H4 (cell line): ENCODE measurements around the gene ARL17B. TPM values are rescaled to one million over a fixed set of nuclear protein-coding genes. Genes with fewer than 3 reads are reported as not detected.
"Not testable (repeated sequence)": the region's sequence is repeated elsewhere in the genome, so short reads cannot be mapped to it uniquely, and the experiment has no call there.

Experiments
- DNase-seq: peaks from one replicate; pipeline ENCODE4 v3.0.0-alpha.2; 2015; ENCODE audit warnings: low spot score
- total RNA-seq: library from RNA; depleted of rRNA; stranded (reverse); fragments of >200 nt; shearing (Covaris generic); gene quantifications from 2 replicates; pipeline ENCODE4 v1.2.3, GENCODE V29; 2014; rRNA removed

The ARL17B gene
- total RNA-seq, 1 experiment from 2014 or later, result 16.8 TPM

- not testable (repeated sequence) for DNase-seq
Measured at GRCh38 chr17:46252804-46253203, 108.8 kb downstream of the ARL17B start.

- not testable (repeated sequence) for DNase-seq
Measured at GRCh38 chr17:46249153-46249552, 112.4 kb downstream of the ARL17B start.

- not testable (repeated sequence) for DNase-seq
Measured at GRCh38 chr17:46244949-46245768, 116.4 kb downstream of the ARL17B start.

GRCh38 chr17:46244339-46244913 is 117.1 kb downstream of the ARL17B start:
- DNase-seq, result not testable (repeated sequence)

- DNase-seq, result not testable (repeated sequence)
Measured at GRCh38 chr17:46243928-46244327, 117.6 kb downstream of the ARL17B start.

GRCh38 chr17:46243505-46243904 is 118.1 kb downstream of the ARL17B start:
- not testable (repeated sequence) for DNase-seq

GRCh38 chr17:46231359-46231758 is 130.2 kb downstream of the ARL17B start:
- not testable (repeated sequence) for DNase-seq

GRCh38 chr17:46225274-46225794 is 136.2 kb downstream of the ARL17B start:
- DNase-seq, result peak; percentile 93

- DNase-seq, result not testable (repeated sequence)
Measured at GRCh38 chr17:46224864-46225263, 136.7 kb downstream of the ARL17B start.

Other genes starting within 250 kb of the ARL17B start
- 13.9 and 22.6 TPM in 2 replicates for gene KANSL1, start 168.3 kb downstream of the ARL17B start, total RNA-seq
- gene LRRC37A, start 66.6 kb downstream of the ARL17B start, total RNA-seq, result 0.33 and 1.0 TPM in 2 replicates
- 1.5 and 1.7 TPM in 2 replicates for gene LRRC37A2, start 150.7 kb upstream of the ARL17B start, total RNA-seq
- gene ARL17A, start 217.9 kb upstream of the ARL17B start, total RNA-seq, result 6.6 and 9.4 TPM in 2 replicates
- gene NSF, start 228.9 kb upstream of the ARL17B start, total RNA-seq, result 56.4 and 68.2 TPM in 2 replicates